K562 (cell line): ENCODE measurements around the gene HEG1. TPM values are rescaled to one million over a fixed set of nuclear protein-coding genes. Genes with fewer than 3 reads are reported as not detected.

Experiments used
- ATAC-seq: fragments of 200-7000 bp; cut with Tn5 transposase; 3 replicates; pipeline ENCODE4 v1.9.1; 2020; ENCODE audit warnings: moderate library complexity
- BruUV-seq: library from RNA; stranded (reverse); fragments of 400-500 nt; replicated peaks from 2 replicates; lab custom pipeline; 2021; lab: Mats Ljungman, UMichigan
- CTCF ChIA-PET: fragments of 300-600 bp; formaldehyde crosslinking; extraction: SDS; loops from one replicate; lab custom pipeline; 2021; ENCODE audit warnings: low intra/inter-chr PET ratio; lab: Yijun Ruan, JAX
- POLR2A ChIA-PET: fragments of 300-600, 350-650 bp; sonication (Branson Sonifier 250); formaldehyde crosslinking; extraction: SDS; loops from one replicate; lab custom pipeline; 2021; ENCODE audit warnings: antibody characterized with exemption, inconsistent platforms; lab: Yijun Ruan, JAX
- DNase-seq, 4 experiments: peaks; one replicate each; pipeline versions ENCODE4 v3.0.0 to v3.0.0-alpha.2; 2011 to 2018; ENCODE audit warnings: low spot score in 3 of 4, mixed read lengths in 3 of 4; ENCODE audit errors: extremely low read depth in 1 of 4
- FAIRE-seq: peaks from 2 replicates; lab custom pipeline; 2011; peaks lifted over from hg19 to GRCh38; lab: Jason Lieb, UNC
- H2AFZ ChIP-seq: 2 replicates; pipeline ENCODE4 v1.6.0; 2011; ENCODE audit warnings: low read depth, low read length, control low read depth, inconsistent platforms
- H3K27ac ChIP-seq: fragments of 200-600 bp; 3 replicates; pipeline ENCODE4 v1.8.0; 2011; ENCODE audit warnings: low read depth, mild to moderate bottlenecking, control low read depth, inconsistent platforms, low read length, moderate library complexity, mixed read lengths; ENCODE audit errors: extremely low read depth
- H3K27me3 ChIP-seq, 2 experiments: fragments of 300-600 bp in 1 of 2; 2 replicates in 1 of 2; 3 replicates in 1 of 2; pipeline versions ENCODE4 v1.6.0 to v1.8.0; 2011; ENCODE audit warnings: inconsistent platforms in 2 of 2, low read length in 2 of 2, mild to moderate bottlenecking in 1 of 2, mixed read lengths in 1 of 2, moderate library complexity in 1 of 2; ENCODE audit not compliant: control insufficient read depth in 2 of 2, insufficient read depth in 2 of 2
- H3K36me3 ChIP-seq: fragments of 300-600 bp; 3 replicates; pipeline ENCODE4 v1.8.0; 2011; ENCODE audit warnings: mild to moderate bottlenecking, low read length, inconsistent platforms; ENCODE audit not compliant: control insufficient read depth, insufficient read depth
- H3K4me1 ChIP-seq, 2 experiments: fragments of 200-600 bp in 1 of 2; replicated peaks in 1 of 2; 2 replicates in 1 of 2; 3 replicates in 1 of 2; pipeline versions ENCODE4 v1.5.1 to v1.8.0; 2011; ENCODE audit warnings: inconsistent platforms in 2 of 2, low read length in 2 of 2, mild to moderate bottlenecking in 1 of 2, mixed read lengths in 1 of 2, moderate library complexity in 1 of 2; ENCODE audit not compliant: control insufficient read depth in 2 of 2, insufficient read depth in 2 of 2
- H3K4me2 ChIP-seq: 2 replicates; pipeline ENCODE4 v1.6.1; 2011; ENCODE audit warnings: low read length, control low read depth, inconsistent platforms, mixed read lengths; ENCODE audit not compliant: insufficient read depth
- H3K4me3 ChIP-seq: fragments of 200-600 bp; sonication (generic), shearing (Covaris generic); 2 replicates; pipeline ENCODE4 v1.5.1; 2016; ENCODE audit warnings: control low read depth, inconsistent platforms
- H3K79me2 ChIP-seq: fragments of 200-600 bp; 3 replicates; pipeline ENCODE4 v1.8.0; 2011; ENCODE audit warnings: low read length, inconsistent platforms; ENCODE audit not compliant: control insufficient read depth, insufficient read depth
- H3K9ac ChIP-seq, 2 experiments: 2 replicates each; pipeline versions ENCODE4 v1.6.0 to v1.6.1; 2011; ENCODE audit warnings: low read depth in 2 of 2, low read length in 2 of 2, control low read depth in 1 of 2, inconsistent platforms in 1 of 2, mild to moderate bottlenecking in 1 of 2, mixed read lengths in 1 of 2; ENCODE audit not compliant: insufficient read depth in 1 of 2
- H3K9me1 ChIP-seq: one replicate; pipeline ENCODE4 v1.6.0; 2011; ENCODE audit warnings: inconsistent platforms, mild to moderate bottlenecking, low read length, moderate library complexity; ENCODE audit not compliant: control insufficient read depth, insufficient read depth
- H3K9me3 ChIP-seq: replicated peaks from 2 replicates; pipeline ENCODE4 v1.5.1; 2011; ENCODE audit warnings: low read depth, low read length, inconsistent platforms; ENCODE audit not compliant: control insufficient read depth, insufficient read depth
- H4K20me1 ChIP-seq: replicated peaks from 2 replicates; pipeline ENCODE4 v1.6.1; 2011; ENCODE audit warnings: low read length, inconsistent platforms, mixed read lengths; ENCODE audit not compliant: control insufficient read depth, insufficient read depth
- KDM1A ChIP-seq, 2 experiments: fragments of 450-650 bp; IDR thresholded peaks; 2 replicates each; pipeline ENCODE4 v1.6.1; 2016; ENCODE audit warnings: mild to moderate bottlenecking in 2 of 2
- ZFP36 ChIP-seq: fragments of 150-350 bp; IDR thresholded peaks from 2 replicates; pipeline ENCODE4 v1.6.1; 2018; ENCODE audit warnings: low read length, low read depth; ENCODE audit not compliant: partially characterized antibody
- WGBS: fragments of 100-300 bp; shearing (Covaris generic); methylation state at CpG from one replicate; pipeline ENCODE4 v1.1.6; 2016; ENCODE audit warnings: low coverage, mixed read lengths; ENCODE audit not compliant: insufficient coverage; ENCODE audit errors: missing lambda C conversion rate; 5-methylcytosine and 5-hydroxymethylcytosine counted together
- in situ Hi-C: fragments of 300-500 bp; cut with MboI; formaldehyde crosslinking; loops from 4 replicates; pipeline ENCODE4 v1.15.0; 2018; ENCODE audit warnings: inconsistent platforms, mixed read lengths
- intact Hi-C: fragments of 100-400 bp; cut with micrococcal nuclease; formaldehyde crosslinking; loops from 2 replicates; pipeline ENCODE4 v1.14.2; 2022
- polyA plus RNA-seq, 8 experiments: library from polyadenylated mRNA; depleted of rRNA in 4 of 8; stranded (reverse) in 5 of 8; unstranded in 3 of 8; fragments of >200 nt; fragmentation: Nextera tagmentation in 2 of 8; fragmentation: Illumina TruSeq in 1 of 8; extraction: Ambion mirVana in 2 of 8; extraction: Trizol in 1 of 8; gene quantifications; 2 replicates each; pipeline versions ENCODE4 v1.2.1 to v1.2.3, GENCODE V29; 2011 to 2014; ENCODE audit warnings: inconsistent platforms in 1 of 8, missing spikeins in 1 of 8
- total RNA-seq, 7 experiments: library from RNA; depleted of rRNA in 6 of 7; stranded (reverse); fragments of >200 nt in 6 of 7; fragmentation: Illumina TruSeq in 2 of 7; extraction: Trizol in 2 of 7; gene quantifications; 2 replicates each; pipeline versions ENCODE4 v1.2.1 to v1.2.3, GENCODE V29; 2011 to 2021; ENCODE audit warnings: low replicate concordance in 1 of 7

Gene HEG1
- total and polyA plus RNA-seq, 9 of the 15 experiments (the other 6 are each of a cell fraction or from before 2014, with no cell fraction given): 0.24 TPM; not detected in 8

GRCh38 chr3:125002414-125003368 is 53.1 kb downstream of the HEG1 start:
- H3K27me3 ChIP-seq: peaks cover 23 to 34% of the 10 kb centered on the region in 2 experiments
- ChIA-PET CTCF (no interaction called here), POLR2A (no interaction called here)
- no peak overlapping the region for H2AFZ ChIP-seq
- no peaks in the 10 kb centered on the region for H3K4me1 ChIP-seq
- H3K4me3 ChIP-seq: no peak overlapping the region
- no peak overlapping the region for H3K27ac ChIP-seq
- H3K36me3 ChIP-seq: no peaks in the 10 kb centered on the region
- ATAC-seq (no peak), FAIRE-seq (no peak), DNase-seq (no peak)
- no peak overlapping the region for H3K9ac ChIP-seq
- H3K9me1 ChIP-seq: no peaks in the 10 kb centered on the region
- WGBS: 2% methylated on average over 11 of the region's 11 CpGs
- H3K79me2 ChIP-seq: no peaks in the 10 kb centered on the region
- BruUV-seq: no TSS peak
- H3K9me3 ChIP-seq: no peaks in the 10 kb centered on the region
- no peak for TF ChIP-seq KDM1A (IDR thresholded peaks at IDR 0.05)
- no peak for TF ChIP-seq ZFP36
- no peaks in the 10 kb centered on the region for H4K20me1 ChIP-seq
- in situ Hi-C loops (no loop called here), intact Hi-C loops (no loop called here)
- no peak overlapping the region for H3K4me2 ChIP-seq
